Ascending aorta (tissue), 2 donors: ENCODE measurements around the gene ATXN7L1. TPM values are rescaled to one million over a fixed set of nuclear protein-coding genes. Genes with fewer than 3 reads are reported as not detected.

Source experiments
- DNase-seq, 2 donors: peaks; one replicate each; pipeline ENCODE4 v3.0.0-alpha.2; 2019; ENCODE audit warnings: low spot score in 2 of 2
- H3K27ac ChIP-seq, 2 donors: fragments of 200-600 bp; sonication (generic); one replicate each; pipeline ENCODE4 v1.5.1; 2016 to 2017; ENCODE audit warnings: mild to moderate bottlenecking in 1 of 2
- H3K27me3 ChIP-seq: fragments of 200-600 bp; sonication (generic); one replicate; pipeline ENCODE4 v1.5.1; 2017
- H3K36me3 ChIP-seq, 2 donors: fragments of 200-600 bp; sonication (generic); one replicate each; pipeline ENCODE4 v1.5.1; 2016
- H3K4me1 ChIP-seq, 2 donors: fragments of 200-600 bp; sonication (generic); one replicate each; pipeline ENCODE4 v1.5.1; 2016 to 2017; ENCODE audit warnings: mild to moderate bottlenecking in 1 of 2
- H3K4me3 ChIP-seq, 2 donors: fragments of 200-600 bp; sonication (generic); one replicate each; pipeline ENCODE4 v1.5.1; 2016 to 2017; ENCODE audit warnings: mild to moderate bottlenecking in 1 of 2
- H3K9me3 ChIP-seq, 2 donors: fragments of 200-600 bp; sonication (generic); one replicate each; pipeline ENCODE4 v1.5.1; 2016
- CTCF ChIP-seq, 3 experiments: fragments of 200-600 bp in 2 of 3; fragments of 450-650 bp in 1 of 3; sonication (generic) in 2 of 3; IDR thresholded peaks; one replicate each; pipeline ENCODE4 v1.5.1; 2016 to 2019; ENCODE audit warnings: antibody characterized with exemption in 3 of 3, mild to moderate bottlenecking in 1 of 3, moderate library complexity in 1 of 3
- intact Hi-C: fragments of 100-400 bp; cut with DNase I; formaldehyde crosslinking; loops from one replicate; pipeline ENCODE4 v1.15.1; 2023
- total RNA-seq: library from RNA; depleted of rRNA; stranded (reverse); fragments of >200 nt; gene quantifications from one replicate; pipeline ENCODE4 v1.1.0, GENCODE V29; 2016

Gene ATXN7L1
- total RNA-seq, 1 donor from 2014 or later: 7.5 TPM

DNA sequence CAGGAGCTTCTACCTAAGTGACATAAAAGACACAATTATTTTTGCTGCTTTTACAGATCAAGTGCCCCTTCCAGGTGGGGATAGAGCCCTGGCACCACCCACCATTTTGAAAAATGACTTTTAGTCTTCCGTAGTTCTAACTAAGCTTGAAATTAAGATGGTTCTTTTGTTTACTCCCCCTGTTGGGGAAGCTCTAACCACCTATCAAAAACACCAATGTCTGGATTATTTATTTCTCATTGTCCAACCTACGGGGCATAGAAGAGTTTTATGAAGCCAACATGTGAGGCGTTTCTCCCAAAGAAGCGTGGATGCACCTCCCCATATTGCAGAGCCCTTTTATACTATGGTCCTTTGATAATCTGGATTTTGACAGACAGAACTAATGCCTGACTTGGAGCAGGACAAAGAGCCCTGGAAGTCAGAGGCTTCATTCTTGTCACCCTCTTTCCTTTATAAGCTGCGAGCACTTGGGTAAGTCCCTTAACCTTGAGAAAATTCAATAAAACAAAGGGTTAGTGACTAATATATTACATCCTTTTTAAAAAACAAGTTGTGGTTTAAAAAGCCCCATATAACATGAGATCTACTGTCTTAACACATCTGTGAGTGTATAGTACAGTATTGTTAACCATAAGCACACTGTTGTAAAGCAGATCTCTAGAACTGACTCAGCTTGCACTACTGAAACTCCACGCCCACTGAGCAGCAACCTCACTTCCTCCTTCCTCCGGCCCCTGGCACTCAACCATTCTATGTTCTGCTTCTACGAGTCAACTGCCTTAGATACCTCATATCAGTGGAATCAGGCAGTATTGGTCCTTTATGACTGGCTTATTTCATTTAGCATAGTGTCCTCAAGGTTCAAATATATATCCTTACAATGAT is 67.5 kb downstream of the ATXN7L1 start:
- H3K27ac ChIP-seq: no peak overlapping the region
- H3K4me3 ChIP-seq: no peak overlapping the region
- no peaks in the 10 kb centered on the region for H3K36me3 ChIP-seq
- intact Hi-C loops: no loop called here
- H3K9me3 ChIP-seq: no peaks in the 10 kb centered on the region
- no peak for TF ChIP-seq CTCF (IDR thresholded peaks at IDR 0.05)
- DNase-seq: no peak
- H3K27me3 ChIP-seq: no peaks in the 10 kb centered on the region
- no peaks in the 10 kb centered on the region for H3K4me1 ChIP-seq

DNA sequence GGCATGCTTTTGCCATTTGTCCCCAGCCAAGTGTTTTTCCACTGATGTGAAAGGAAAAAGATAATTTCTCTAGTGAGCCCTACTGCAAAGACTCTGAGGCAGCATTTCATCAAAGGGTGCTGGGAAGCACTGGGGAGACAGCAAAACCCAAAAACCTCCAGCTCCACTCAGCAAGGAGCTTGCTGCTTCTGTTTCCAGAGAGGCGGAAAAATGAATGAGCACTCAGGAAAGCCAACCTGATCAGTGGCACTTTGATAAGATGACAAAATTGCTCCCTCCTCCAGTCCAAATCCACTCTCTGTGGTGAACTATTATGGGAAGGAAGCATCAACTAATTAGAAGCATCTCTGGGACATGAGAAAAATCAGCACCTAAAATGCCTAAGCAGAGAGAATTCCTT is 68.2 kb downstream of the ATXN7L1 start:
- peaks cover 0 to under 1% of the 10 kb centered on the region in 2 donors for H3K4me1 ChIP-seq
- intact Hi-C loops: no loop called here

DNA sequence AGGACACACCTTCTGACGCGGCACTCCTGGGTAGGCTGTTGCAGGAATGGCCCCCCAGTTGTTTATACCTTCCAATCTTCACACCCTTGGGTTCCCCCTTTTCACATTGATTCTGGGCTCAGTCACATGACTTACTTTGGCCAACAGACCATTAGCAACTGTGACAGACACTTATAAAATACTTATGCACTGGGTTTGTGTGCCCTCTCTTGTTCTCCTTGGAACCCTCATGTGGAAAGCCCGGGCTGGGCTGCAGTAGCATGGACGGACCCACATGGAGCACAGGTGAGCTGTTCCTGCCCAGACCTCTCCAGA is 69.0 kb downstream of the ATXN7L1 start:
- TF ChIP-seq CTCF (IDR thresholded peaks at IDR 0.05): no peak
- DNase-seq: no peak
- intact Hi-C loops: no loop called here
- H3K36me3 ChIP-seq: no peaks in the 10 kb centered on the region
- H3K4me1 ChIP-seq: peaks cover 0 to 2% of the 10 kb centered on the region in 2 donors
- H3K4me3 ChIP-seq: no peak overlapping the region
- no peaks in the 10 kb centered on the region for H3K9me3 ChIP-seq
- H3K27ac ChIP-seq: no peak overlapping the region
- H3K27me3 ChIP-seq: no peaks in the 10 kb centered on the region

More for the DNA sequence above, 68.2 kb downstream of the ATXN7L1 start:
- Histone ChIP-seq H3K9me3 (no peaks in the 10 kb centered on the region), H3K27ac (no peak overlapping the region), H3K36me3 (no peaks in the 10 kb centered on the region), H3K4me3 (no peak overlapping the region), H3K27me3 (no peaks in the 10 kb centered on the region)
- DNase-seq: no peak
- TF ChIP-seq CTCF (IDR thresholded peaks at IDR 0.05): no peak

DNA sequence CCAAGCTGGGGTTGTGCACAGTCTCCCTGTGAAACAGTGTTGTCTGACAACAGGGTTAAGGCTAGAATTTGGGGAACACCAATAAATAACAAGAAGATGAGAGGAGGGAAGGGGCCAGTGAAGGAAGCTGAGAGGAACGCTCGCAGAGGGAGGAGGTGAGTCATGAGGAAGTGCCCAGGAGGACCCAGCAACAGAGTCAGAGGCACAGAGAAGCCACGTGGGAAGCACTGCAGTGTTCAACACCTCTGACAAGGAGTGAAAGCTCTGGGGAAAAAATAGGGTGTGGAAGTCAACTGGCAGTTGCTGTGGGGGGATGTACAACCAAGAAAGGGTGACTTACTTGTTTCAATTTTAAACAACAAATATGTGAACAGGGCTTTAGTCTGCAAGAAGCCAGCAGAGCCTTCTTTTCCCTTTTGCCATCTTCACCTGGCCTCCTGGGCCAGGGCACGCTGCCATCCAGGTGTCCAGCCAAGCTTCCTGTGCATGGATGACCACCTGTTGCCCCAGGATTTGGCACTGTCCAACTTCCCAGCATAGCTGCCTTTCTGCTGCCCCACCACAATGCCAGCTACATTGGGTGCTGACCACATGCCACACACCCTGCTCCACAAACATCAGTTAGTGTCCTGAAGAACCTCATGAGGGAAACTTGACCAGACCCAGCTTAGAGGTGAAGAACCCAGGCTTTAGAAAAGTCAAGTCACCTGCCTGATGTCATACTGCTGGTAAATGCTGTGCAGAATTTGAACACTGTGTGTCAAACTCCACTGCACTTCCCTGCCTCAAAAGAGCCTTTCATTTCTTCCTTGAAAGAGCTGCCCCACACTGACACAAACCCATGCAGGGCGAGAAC is 69.6 kb downstream of the ATXN7L1 start:
- no peak for TF ChIP-seq CTCF (IDR thresholded peaks at IDR 0.05)
- no peak overlapping the region for H3K4me3 ChIP-seq
- no peaks in the 10 kb centered on the region for H3K9me3 ChIP-seq
- H3K36me3 ChIP-seq: no peaks in the 10 kb centered on the region
- no peak for DNase-seq
- H3K4me1 ChIP-seq: peaks cover 0 to 2% of the 10 kb centered on the region in 2 donors
- H3K27me3 ChIP-seq: no peaks in the 10 kb centered on the region
- H3K27ac ChIP-seq: no peak overlapping the region
- intact Hi-C loops: no loop called here

GRCh38 chr7:105805447-105806019 is 70.9 kb downstream of the ATXN7L1 start:
- H3K4me3 ChIP-seq: no peak overlapping the region
- no peaks in the 10 kb centered on the region for H3K36me3 ChIP-seq
- H3K9me3 ChIP-seq: no peaks in the 10 kb centered on the region
- no peaks in the 10 kb centered on the region for H3K27me3 ChIP-seq
- intact Hi-C loops: no loop called here
- peaks cover 0 to 2% of the 10 kb centered on the region in 2 donors for H3K4me1 ChIP-seq
- DNase-seq: no peak
- H3K27ac ChIP-seq: no peak overlapping the region
- no peak for TF ChIP-seq CTCF (IDR thresholded peaks at IDR 0.05)
